MM.1S (cell line): ENCODE measurements around the gene DMRTC1B.
"Not testable (repeated sequence)": the region's sequence is repeated elsewhere in the genome, so short reads cannot be mapped to it uniquely, and the experiment has no call there.

ENCODE experiments used
- CTCF ChIP-seq: fragments of 300-600 bp; sonication (generic); IDR thresholded peaks from 2 replicates; pipeline ENCODE4 v1.5.1; 2016; ENCODE audit warnings: antibody characterized with exemption, low read length, mixed read lengths
- EZH2 ChIP-seq: fragments of 300-600 bp; sonication (generic); optimal IDR thresholded peaks from 2 replicates; pipeline ENCODE3; 2017; ENCODE audit warnings: low read depth, mild to moderate bottlenecking, antibody characterized with exemption, low read length, mixed read lengths
- EZH2phosphoT487 ChIP-seq: fragments of 300-600 bp; sonication (generic); IDR thresholded peaks from 2 replicates; pipeline ENCODE4 v1.6.1; 2018; ENCODE audit warnings: antibody characterized with exemption, low read length

- not testable (repeated sequence) for TF ChIP-seq CTCF, EZH2, EZH2phosphoT487
Measured at GRCh38 chrX:72830701-72831100, 54.0 kb downstream of the DMRTC1B start.
